ENCODE data around the gene TMEM94.

DNA sequence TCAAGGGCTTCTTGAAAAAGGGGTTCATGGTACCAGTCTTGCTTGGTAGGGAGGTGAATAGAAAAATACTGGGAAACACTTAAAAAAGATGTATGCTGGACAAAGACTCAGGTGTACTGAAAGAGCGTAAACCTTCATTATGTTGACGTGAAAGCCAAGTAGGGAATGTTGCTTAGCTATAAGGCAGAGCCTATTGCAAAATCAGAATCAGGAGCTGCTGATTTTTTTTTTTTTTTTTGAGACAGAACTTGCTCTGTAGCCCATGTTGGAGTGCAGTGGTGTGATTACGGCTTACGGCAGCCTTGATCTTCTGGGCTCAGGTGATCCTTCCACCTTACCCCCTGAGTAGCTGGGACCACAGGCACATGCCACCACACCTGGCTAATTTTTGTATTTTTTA, 3.9 kb downstream of the TMEM94 start:
- TF ChIP-seq POLR2A (IDR thresholded peaks at IDR 0.05; ENCODE audit: control extremely low read depth in 1 of 2, low read depth in 2 of 2, low read length in 2 of 2) (no peak), CBX8 (IDR thresholded peaks at IDR 0.05; ENCODE audit: borderline replicate concordance, low read depth, low read length) (no peak), EZH2 (IDR thresholded peaks at IDR 0.05; ENCODE audit: low read depth, low read length, severe bottlenecking) (no peak), POLR2AphosphoS5 (IDR thresholded peaks at IDR 0.05; ENCODE audit: low read depth, low read length) (no peak), EGR1 (IDR thresholded peaks at IDR 0.05; ENCODE audit: borderline replicate concordance, low read depth, low read length) (no peak), RAD21 (IDR thresholded peaks at IDR 0.05 in 1 of 2, conservative IDR thresholded peaks at IDR 0.05 in 1 of 2; ENCODE audit: low read depth in 2 of 2, low read length in 2 of 2) (no peak), CEBPB (IDR thresholded peaks at IDR 0.05; ENCODE audit: low read depth, low read length) (no peak), SIN3A (conservative IDR thresholded peaks at IDR 0.05 in 1 of 2, IDR thresholded peaks at IDR 0.05 in 1 of 2; ENCODE audit: low read depth in 1 of 2, low read length in 2 of 2) (no peak), EP300 (IDR thresholded peaks at IDR 0.05; ENCODE audit: borderline replicate concordance in 1 of 2, low read depth in 2 of 2, low read length in 2 of 2) (no peak), RNF2 (IDR thresholded peaks at IDR 0.05; ENCODE audit: borderline replicate concordance, low read depth, low read length, missing control alignments, poor library complexity, severe bottlenecking) (no peak), SP4 (IDR thresholded peaks at IDR 0.05; ENCODE audit: low read length) (no peak), TBP (IDR thresholded peaks at IDR 0.05; ENCODE audit: low read depth, low read length) (no peak)
- TF ChIP-seq, protein P1, sequence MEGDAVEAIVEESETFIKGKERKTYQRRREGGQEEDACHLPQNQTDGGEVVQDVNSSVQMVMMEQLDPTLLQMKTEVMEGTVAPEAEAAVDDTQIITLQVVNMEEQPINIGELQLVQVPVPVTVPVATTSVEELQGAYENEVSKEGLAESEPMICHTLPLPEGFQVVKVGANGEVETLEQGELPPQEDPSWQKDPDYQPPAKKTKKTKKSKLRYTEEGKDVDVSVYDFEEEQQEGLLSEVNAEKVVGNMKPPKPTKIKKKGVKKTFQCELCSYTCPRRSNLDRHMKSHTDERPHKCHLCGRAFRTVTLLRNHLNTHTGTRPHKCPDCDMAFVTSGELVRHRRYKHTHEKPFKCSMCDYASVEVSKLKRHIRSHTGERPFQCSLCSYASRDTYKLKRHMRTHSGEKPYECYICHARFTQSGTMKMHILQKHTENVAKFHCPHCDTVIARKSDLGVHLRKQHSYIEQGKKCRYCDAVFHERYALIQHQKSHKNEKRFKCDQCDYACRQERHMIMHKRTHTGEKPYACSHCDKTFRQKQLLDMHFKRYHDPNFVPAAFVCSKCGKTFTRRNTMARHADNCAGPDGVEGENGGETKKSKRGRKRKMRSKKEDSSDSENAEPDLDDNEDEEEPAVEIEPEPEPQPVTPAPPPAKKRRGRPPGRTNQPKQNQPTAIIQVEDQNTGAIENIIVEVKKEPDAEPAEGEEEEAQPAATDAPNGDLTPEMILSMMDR (IDR thresholded peaks at IDR 0.05; ENCODE audit: control extremely low read depth in 1 of 3, insufficient read depth in 1 of 3, low read depth in 1 of 3, low read length in 3 of 3): no peak

All from H1 (cell line).